Stimulated activated CD8-positive, alpha-beta memory T cell treated with anti-CD3 and anti-CD28 coated beads, Interleukin-4, amount 100 ng/mL, for 24 hours (primary cell): Measurements from ENCODE around the gene PAPLN.
"Not testable (repeated sequence)": the region's sequence is repeated elsewhere in the genome, so short reads cannot be mapped to it uniquely, and the experiment has no call there.

Experiments used
- DNase-seq: peaks from one replicate; pipeline ENCODE4 v3.0.0-alpha.2; 2020; ENCODE audit warnings: low read depth

Gene PAPLN

DNA sequence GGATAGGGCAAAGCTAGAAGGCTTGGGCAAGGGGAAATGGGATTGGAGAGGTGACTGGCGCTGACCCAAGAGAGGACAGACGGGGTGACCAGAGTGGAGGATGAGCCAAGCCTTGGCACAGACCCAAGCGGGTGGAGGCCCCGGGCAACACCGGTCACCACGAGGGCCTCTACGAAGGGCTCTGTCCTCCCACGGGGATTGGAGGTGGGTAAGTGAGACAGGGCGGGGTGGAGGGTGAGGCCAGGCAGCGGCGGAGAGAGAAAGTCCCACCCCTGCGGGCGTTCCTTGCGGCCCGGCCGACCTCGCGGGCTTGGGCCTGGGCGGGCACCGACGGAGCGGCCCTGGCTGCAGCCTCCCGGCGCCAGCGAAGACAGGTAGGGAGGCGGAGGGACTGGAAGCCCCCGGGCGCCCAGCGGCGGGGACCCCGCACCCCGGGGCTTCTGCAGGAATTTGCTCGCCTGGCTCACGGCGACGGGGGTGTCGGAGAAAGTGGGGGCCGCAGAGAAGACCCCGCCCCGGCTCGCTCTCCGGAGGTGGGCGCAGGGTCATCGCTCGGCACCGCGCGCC lies at the start of gene PAPLN:
Gene PAPLN (plus strand): TSS at position 288 of the 567 bp plus-strand sequence. CDS start 2,273 bp downstream, outside the sequence.
- DNase-seq: no peak

DNA sequence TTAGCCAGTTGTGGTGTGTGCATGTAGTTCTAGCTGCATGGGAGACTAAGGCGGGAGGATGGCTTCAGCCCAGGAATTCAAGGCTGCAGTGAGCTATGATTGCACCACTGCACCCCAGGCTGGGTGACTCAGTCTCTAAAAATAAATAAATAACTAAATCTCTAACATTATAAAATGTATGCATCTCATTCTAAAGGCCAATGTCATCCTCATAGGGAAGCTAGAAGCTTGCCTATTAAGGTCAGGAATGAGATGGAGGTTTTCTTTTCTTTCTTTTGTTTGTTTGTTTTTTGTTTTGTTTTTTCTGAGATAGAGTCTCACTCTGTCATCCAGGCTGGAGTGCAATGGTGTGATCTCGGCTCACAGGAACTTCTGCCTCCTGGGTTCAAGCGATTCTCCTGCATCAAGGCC lies 48.8 kb upstream of the PAPLN start:
- DNase-seq: no peak

DNA sequence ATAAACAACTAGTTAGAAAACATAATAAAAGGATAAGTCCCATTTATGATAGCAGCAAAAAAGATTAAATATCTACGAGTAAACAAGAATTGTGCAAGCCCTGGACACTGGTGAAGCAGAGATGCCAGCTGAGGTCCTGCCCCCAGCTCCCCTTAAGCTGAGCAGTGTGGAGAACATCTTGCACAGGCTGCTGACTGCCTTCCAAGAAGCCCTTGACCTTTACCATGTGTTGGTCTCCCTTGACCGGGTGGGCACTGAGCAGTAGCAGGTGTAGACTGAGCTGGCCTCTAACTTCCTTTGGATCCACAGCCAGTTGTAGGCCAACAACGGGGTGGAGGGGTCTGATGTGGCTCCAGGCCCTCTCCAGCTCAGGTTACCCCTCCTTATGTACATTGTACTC lies 47.7 kb upstream of the PAPLN start:
- DNase-seq: no peak

DNA sequence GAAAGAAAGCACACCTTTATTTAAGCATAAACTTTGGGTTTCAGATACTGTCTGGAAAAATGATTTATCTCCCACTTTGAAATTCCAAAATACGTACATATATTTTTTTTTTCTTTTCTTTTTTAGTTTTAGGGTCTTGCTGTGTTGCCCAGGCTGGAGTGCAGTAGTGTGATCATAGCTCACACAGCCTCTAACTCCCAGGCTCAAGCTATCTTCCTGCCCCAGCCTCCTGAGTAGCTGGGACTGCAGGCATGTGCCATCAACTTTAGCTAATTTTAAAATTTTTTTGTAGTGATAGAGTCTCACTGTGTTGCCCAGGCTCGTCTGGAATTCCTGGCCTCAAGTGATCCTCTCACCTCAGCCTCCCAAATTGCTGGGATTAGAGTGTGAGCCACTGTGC lies 45.9 kb upstream of the PAPLN start:
- no peak for DNase-seq

GRCh38 chr14:73194306-73194705 lies 43.0 kb upstream of the PAPLN start:
- not testable (repeated sequence) for DNase-seq

GRCh38 chr14:73198253-73198652 lies 39.1 kb upstream of the PAPLN start:
- DNase-seq: no peak

GRCh38 chr14:73203527-73203926 lies 33.8 kb upstream of the PAPLN start:
- DNase-seq: no peak

DNA sequence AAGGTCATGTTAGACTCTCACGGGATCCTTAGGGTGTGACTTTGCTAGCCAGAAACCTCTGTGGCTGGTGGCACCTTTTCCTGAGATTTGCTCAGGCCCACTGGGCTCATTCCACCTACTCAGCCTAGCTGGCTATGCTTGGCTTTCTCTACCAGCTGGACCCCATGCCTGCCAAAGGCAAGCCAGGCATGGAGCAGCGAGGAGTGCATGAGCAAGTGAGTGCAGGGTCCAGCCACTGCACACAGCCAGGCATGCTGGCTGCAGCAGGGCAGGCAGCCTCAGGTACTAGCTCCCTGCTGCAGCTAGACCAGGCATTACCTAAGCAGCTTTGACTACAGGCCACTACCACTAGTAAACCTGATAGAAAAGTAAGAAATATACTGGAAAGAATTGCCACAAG lies 29.7 kb upstream of the PAPLN start:
- no peak for DNase-seq

DNA sequence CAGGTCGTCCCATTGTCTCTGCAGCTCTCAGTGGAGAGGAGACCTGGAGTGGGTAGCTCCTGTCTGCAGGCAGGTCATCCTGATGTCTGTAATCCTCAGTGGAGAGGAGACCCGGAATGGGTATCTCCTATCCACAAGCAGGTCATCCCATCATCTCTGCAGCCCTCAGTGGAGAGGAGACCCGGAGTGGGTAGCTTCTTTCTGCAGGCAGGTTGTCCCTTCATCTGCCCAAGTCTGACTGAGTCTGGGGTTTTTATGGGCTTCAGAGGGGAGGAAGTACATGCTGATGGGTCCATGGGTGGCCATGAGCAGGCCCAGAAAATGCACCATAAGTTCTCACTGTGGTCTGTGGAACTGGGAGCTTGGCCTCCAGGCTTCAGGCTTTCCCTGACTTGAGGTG lies 28.9 kb upstream of the PAPLN start:
- no peak for DNase-seq

DNA sequence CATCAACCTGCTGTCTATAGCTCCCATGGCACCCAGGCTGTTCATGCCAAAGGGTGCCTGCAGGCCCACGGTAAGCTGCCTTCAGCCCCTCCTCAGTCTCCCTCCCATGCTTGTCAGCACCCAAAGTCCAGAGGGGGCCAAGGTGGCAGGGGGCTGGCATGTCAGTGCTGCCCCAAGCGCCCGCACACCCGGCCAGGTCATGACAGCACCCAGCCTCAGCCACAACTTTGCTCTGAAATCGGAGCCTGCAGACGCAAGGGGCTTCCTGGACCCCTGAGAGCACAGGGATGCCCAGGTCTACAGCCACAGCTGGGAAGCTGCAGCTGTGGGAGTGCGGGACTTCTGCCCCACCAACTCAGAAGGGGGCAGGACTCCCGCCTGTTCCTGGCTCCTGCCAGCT lies 28.5 kb upstream of the PAPLN start:
- DNase-seq: no peak

GRCh38 chr14:73209953-73210352 lies 27.4 kb upstream of the PAPLN start:
- no peak for DNase-seq

- no peak for DNase-seq
Observed at GRCh38 chr14:73211251-73212040, 25.9 kb upstream of the PAPLN start.

DNA sequence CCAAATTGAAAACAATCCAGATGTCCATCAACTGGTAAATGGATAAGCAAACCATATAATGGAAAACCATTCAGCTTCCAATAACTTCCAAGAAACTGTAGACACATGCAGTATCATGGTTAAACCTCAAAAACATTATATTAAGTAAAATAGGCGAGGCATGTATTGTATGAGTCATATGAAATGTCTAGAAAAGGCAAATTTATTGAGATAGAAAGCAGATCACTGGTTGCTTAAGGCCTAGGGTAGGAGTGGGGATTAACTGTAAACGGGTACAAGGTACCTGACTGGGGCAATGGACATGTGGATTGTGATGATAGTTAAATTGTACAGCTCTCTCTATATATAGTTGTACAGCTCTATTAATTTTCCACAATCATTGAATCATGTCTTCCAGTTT lies 21.3 kb upstream of the PAPLN start:
- DNase-seq: no peak

GRCh38 chr14:73217411-73217810 lies 19.9 kb upstream of the PAPLN start:
- no peak for DNase-seq

DNA sequence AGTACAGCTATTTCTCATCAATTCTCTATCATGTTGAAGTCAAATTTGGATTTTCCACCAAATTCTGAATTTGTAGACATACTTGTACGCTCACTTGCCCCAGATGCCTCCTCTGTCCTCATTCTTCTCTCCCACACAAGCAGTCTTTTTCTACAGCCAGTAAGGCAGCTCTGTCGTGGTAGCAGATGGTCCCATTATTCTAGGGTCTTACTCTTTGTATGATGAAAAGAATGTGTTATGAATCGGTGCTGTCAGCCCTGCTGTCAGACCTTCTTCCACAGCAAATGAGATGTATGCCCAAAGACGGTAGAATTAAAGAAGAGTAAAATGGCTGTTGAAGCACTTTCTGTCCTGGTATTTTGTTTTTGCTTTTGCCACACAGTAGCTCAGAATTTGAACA lies 17.2 kb upstream of the PAPLN start:
- DNase-seq: no peak

- DNase-seq: no peak
Observed at GRCh38 chr14:73220634-73221033, 16.7 kb upstream of the PAPLN start.

DNA sequence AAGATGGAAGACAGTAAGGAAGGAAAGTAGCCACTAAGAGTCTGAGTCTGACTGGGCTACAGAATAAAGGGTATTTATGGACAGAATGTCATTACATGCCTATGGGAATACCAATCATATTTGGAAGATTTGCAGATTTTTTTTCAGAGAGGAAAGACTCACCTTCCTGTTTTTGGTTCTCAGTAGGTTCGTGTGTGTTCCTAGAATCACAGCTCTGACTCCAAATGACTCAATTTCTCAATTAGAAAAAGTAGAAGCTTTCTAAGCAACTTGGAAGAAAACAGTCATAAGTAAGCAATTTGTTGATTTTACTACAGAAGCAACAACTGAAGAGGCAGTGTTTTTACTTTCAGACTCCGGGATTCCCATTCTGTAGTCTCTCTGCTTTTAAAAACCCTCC lies 15.4 kb upstream of the PAPLN start:
- DNase-seq: no peak

- DNase-seq: no peak
Observed at GRCh38 chr14:73223049-73223448, 14.3 kb upstream of the PAPLN start.

DNA sequence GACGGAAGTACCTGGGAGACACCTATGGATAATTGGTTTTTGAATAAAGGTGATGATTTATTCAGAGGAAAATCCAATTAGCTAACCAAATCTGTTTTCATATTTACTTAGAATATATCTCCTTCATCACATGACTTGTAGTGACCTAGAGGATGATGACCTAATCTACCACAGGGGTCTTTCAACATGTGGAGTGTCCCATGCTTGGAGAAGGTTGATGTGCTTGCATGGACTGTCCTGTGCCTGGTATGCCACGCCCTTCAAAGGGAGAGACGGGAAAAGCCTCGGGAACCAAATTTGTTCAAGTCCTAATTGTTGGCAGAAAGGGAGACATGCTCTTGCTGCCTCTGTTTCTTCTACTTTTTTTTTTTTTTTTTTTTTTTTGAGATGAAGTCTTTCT lies 11.8 kb upstream of the PAPLN start:
- no peak for DNase-seq

DNA sequence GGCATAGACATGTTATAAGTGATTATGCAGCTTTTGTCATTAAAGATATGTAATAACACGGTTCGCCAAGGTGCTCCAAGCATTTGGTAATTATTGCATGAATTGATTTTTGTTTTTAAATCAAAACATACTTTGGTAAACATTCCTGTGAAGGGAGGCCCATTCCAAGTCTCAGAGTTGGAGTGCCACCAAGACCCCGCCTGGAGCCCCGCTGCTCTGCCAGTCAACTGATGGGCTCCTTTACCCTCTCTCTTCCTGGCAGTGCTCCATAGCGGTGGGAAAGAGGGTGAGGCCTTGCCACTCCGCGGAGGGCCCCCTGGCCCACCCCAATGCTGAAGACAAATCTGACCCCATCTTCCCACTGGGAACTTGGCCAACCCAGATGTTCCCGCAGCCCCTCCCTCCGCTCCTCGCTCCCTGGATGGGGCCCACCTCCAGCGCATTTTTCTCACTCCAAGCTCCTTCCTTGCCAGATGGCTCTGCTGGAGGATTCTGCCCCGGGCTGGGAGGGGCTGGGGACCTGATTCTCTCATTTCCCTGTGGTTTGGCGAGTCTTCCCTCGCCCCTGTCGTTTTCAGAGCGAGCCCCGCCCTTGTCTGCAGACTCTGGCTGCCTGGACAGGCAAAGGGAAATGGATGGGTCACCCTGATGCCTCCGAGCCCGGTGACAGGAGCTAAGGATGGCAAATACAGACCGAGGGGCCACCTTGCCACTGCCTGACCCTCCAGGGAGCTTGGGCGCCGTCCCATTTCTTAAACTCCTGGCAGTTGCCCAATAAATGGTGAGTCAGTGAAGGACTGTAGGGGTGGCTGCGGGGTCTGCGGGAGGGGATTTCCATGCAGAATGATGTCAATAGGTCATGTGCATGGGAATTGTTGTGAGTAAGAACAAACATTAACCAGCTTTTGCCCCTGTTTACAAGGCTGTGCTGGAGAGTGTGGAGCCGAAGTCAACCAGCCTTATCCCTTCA lies 9.2 kb upstream of the PAPLN start:
- DNase-seq: no peak

GRCh38 chr14:73230051-73230450 lies 7.3 kb upstream of the PAPLN start:
- DNase-seq: no peak

GRCh38 chr14:73231981-73232851 lies 5.1 kb upstream of the PAPLN start:
- DNase-seq: no peak
